Neural progenitor cell (in vitro differentiated cells): ENCODE data around the gene TMBIM1. TPM values are rescaled to one million over a fixed set of nuclear protein-coding genes. Genes with fewer than 3 reads are reported as not detected.
"Not testable (repeated sequence)": the region's sequence is repeated elsewhere in the genome, so short reads cannot be mapped to it uniquely, and the experiment has no call there.

Source experiments
- DNase-seq: peaks from one replicate; pipeline ENCODE4 v3.0.0-alpha.2; 2016; ENCODE audit warnings: low spot score
- H2AFZ ChIP-seq: fragments of 200-600 bp; sonication (generic); replicated peaks from 2 replicates; pipeline ENCODE4 v1.6.1; 2016; ENCODE audit warnings: antibody characterized with exemption
- H3F3A ChIP-seq: fragments of 200-600 bp; sonication (generic); 2 replicates; pipeline ENCODE4 v1.6.1; 2016; ENCODE audit warnings: antibody characterized with exemption, low read depth
- H3K27ac ChIP-seq: fragments of 200-600 bp; sonication (generic); 2 replicates; pipeline ENCODE4 v1.5.1; 2016; ENCODE audit warnings: mild to moderate bottlenecking
- H3K27me3 ChIP-seq: fragments of 200-600 bp; sonication (generic); 2 replicates; pipeline ENCODE4 v1.6.1; 2016; ENCODE audit warnings: mild to moderate bottlenecking, moderate library complexity
- H3K36me3 ChIP-seq: fragments of 200-600 bp; sonication (generic); 2 replicates; pipeline ENCODE4 v1.5.1; 2016
- H3K4me1 ChIP-seq: fragments of 200-600 bp; sonication (generic); 2 replicates; pipeline ENCODE4 v1.6.1; 2016; ENCODE audit warnings: mixed run types
- H3K4me2 ChIP-seq: fragments of 200-600 bp; sonication (generic); 2 replicates; pipeline ENCODE4 v1.6.1; 2016
- H3K4me3 ChIP-seq: fragments of 200-600 bp; sonication (generic); 2 replicates; pipeline ENCODE4 v1.5.1; 2016
- H3K79me2 ChIP-seq: fragments of 200-600 bp; sonication (generic); 2 replicates; pipeline ENCODE4 v1.6.1; 2016; ENCODE audit warnings: low read depth
- H3K9ac ChIP-seq: fragments of 200-600 bp; sonication (generic); 2 replicates; pipeline ENCODE4 v1.6.1; 2016
- H3K9me3 ChIP-seq: fragments of 200-600 bp; sonication (generic); 2 replicates; pipeline ENCODE4 v1.5.1; 2016; ENCODE audit warnings: low read depth
- H4K20me1 ChIP-seq: fragments of 200-600 bp; sonication (generic); 2 replicates; pipeline ENCODE4 v1.6.1; 2016; ENCODE audit warnings: low read depth
- H3K27ac Mint-ChIP-seq: 3 replicates; pipeline ENCODE4 v1.8.0; 2021; ENCODE audit warnings: mixed read lengths
- H3K27me3 Mint-ChIP-seq: 2 replicates; pipeline ENCODE4 v1.8.0; 2022; ENCODE audit warnings: low read depth, mild to moderate bottlenecking, inconsistent platforms, moderate library complexity, mixed read lengths; ENCODE audit not compliant: insufficient read depth
- H3K36me3 Mint-ChIP-seq: 3 replicates; pipeline ENCODE4 v1.8.0; 2021; ENCODE audit warnings: mixed read lengths
- H3K4me1 Mint-ChIP-seq: 3 replicates; pipeline ENCODE4 v1.8.0; 2021; ENCODE audit warnings: mixed read lengths
- H3K4me3 Mint-ChIP-seq: 3 replicates; pipeline ENCODE4 v1.8.0; 2021; ENCODE audit warnings: mild to moderate bottlenecking, moderate library complexity, mixed read lengths
- H3K9me3 Mint-ChIP-seq: 3 replicates; pipeline ENCODE4 v1.8.0; 2020; ENCODE audit warnings: mixed read lengths
- EZH2 ChIP-seq: fragments of 200-600 bp; sonication (generic); IDR thresholded peaks from 2 replicates; pipeline ENCODE4 v1.6.1; 2017; ENCODE audit warnings: antibody characterized with exemption, mild to moderate bottlenecking, moderate library complexity
- EZH2phosphoT487 ChIP-seq: fragments of 200-600 bp; sonication (generic); IDR thresholded peaks from 2 replicates; pipeline ENCODE4 v1.6.1; 2017; ENCODE audit warnings: antibody characterized with exemption
- total RNA-seq: library from RNA; depleted of rRNA; stranded (reverse); fragments of >200 nt; gene quantifications from 2 replicates; pipeline ENCODE4 v1.2.3, GENCODE V29; 2015; ENCODE audit warnings: low replicate concordance
- TF ChIP-seq, protein P1 (sequence below): fragments of 200-600 bp; sonication (generic); IDR thresholded peaks from 2 replicates; pipeline ENCODE4 v1.5.1; 2017; ENCODE audit warnings: antibody characterized with exemption, mild to moderate bottlenecking

Gene TMBIM1
- total RNA-seq, 1 donor from 2014 or later, result 11.1 TPM

- TF ChIP-seq EZH2 (no peak), EZH2phosphoT487 (no peak)
- TF ChIP-seq, protein P1, sequence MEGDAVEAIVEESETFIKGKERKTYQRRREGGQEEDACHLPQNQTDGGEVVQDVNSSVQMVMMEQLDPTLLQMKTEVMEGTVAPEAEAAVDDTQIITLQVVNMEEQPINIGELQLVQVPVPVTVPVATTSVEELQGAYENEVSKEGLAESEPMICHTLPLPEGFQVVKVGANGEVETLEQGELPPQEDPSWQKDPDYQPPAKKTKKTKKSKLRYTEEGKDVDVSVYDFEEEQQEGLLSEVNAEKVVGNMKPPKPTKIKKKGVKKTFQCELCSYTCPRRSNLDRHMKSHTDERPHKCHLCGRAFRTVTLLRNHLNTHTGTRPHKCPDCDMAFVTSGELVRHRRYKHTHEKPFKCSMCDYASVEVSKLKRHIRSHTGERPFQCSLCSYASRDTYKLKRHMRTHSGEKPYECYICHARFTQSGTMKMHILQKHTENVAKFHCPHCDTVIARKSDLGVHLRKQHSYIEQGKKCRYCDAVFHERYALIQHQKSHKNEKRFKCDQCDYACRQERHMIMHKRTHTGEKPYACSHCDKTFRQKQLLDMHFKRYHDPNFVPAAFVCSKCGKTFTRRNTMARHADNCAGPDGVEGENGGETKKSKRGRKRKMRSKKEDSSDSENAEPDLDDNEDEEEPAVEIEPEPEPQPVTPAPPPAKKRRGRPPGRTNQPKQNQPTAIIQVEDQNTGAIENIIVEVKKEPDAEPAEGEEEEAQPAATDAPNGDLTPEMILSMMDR, result no peak
- Histone ChIP-seq H3K9ac (no peak overlapping the region), H3K79me2 (no peaks in the 10 kb centered on the region), H3K27ac (no peak overlapping the region), H2AFZ (no peak overlapping the region), H3K4me2 (no peak overlapping the region), H4K20me1 (no peaks in the 10 kb centered on the region), H3K4me1 (peaks cover 7% of the 10 kb centered on the region), H3K9me3 (no peaks in the 10 kb centered on the region), H3K27me3 (no peaks in the 10 kb centered on the region), H3F3A (peaks cover 8% of the 10 kb centered on the region), H3K4me3 (no peak overlapping the region), H3K36me3 (no peaks in the 10 kb centered on the region)
- Mint-ChIP-seq H3K4me1 (peaks cover 14% of the 10 kb centered on the region), H3K27me3 (peaks cover 21% of the 10 kb centered on the region), H3K9me3 (peaks cover 3% of the 10 kb centered on the region), H3K36me3 (no peaks in the 10 kb centered on the region), H3K27ac (no peak overlapping the region), H3K4me3 (no peak overlapping the region)
- no peak for DNase-seq
These were observed 25.5 kb upstream of the TMBIM1 start for GRCh38 chr2:218317835-218318234.

DNA sequence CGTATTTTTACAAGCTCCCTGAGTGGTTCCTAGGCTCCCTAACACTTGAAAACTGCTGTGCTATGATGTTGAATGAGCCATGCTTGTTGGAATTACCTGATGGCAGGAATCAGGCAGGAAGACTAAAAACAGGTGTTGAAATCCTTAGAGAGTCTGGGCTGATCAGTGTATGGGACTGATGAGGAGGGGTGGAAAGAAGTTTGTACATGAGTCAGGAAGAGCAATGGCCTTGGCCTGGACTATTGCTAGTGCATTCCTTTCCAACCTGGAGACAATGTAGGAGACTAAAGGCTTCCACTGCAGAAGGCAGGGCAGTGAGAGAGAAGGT lies 25.0 kb upstream of the TMBIM1 start:
- TF ChIP-seq EZH2phosphoT487 (no peak), EZH2 (no peak)
- TF ChIP-seq, protein P1, result no peak
- no peak for DNase-seq
- H3F3A ChIP-seq, result peaks cover 3% of the 10 kb centered on the region
- Mint-ChIP-seq H3K36me3 (no peaks in the 10 kb centered on the region), H3K4me1 (peaks cover 9% of the 10 kb centered on the region), H3K27ac (no peak overlapping the region), H3K27me3 (peaks cover 17% of the 10 kb centered on the region), H3K9me3 (peaks cover 2% of the 10 kb centered on the region), H3K4me3 (no peak overlapping the region)
- H3K4me1 ChIP-seq, result peaks cover 3% of the 10 kb centered on the region
- no peaks in the 10 kb centered on the region for H4K20me1 ChIP-seq
- no peak overlapping the region for H3K4me3 ChIP-seq
- H2AFZ ChIP-seq, result no peak overlapping the region
- H3K79me2 ChIP-seq, result no peaks in the 10 kb centered on the region
- no peaks in the 10 kb centered on the region for H3K9me3 ChIP-seq
- H3K27me3 ChIP-seq, result no peaks in the 10 kb centered on the region
- H3K4me2 ChIP-seq, result no peak overlapping the region
- H3K36me3 ChIP-seq, result no peaks in the 10 kb centered on the region
- H3K27ac ChIP-seq, result no peak overlapping the region
- H3K9ac ChIP-seq, result no peak overlapping the region

DNA sequence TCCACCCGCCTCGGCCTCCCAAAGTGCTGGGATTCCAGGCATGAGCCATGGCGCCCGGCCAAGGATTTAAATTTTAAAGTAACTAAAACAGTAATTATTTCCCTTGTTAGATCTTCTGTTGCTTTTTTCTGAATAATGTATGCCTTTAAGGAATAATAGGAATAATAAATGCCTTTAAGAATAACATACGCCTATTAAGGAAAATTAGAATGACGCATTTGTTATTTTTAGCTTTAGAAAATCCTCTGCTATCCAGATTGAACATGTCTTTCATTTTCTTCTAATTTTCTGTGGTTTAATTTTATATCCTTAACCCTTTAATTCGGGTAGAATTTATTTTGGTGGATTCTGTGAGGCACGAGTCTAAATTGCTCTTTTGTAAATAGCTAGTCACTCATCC lies 23.1 kb upstream of the TMBIM1 start:
- no peaks in the 10 kb centered on the region for H3K9me3 ChIP-seq
- H3K27ac ChIP-seq, result no peak overlapping the region
- Mint-ChIP-seq H3K27ac (no peak overlapping the region), H3K9me3 (no peaks in the 10 kb centered on the region), H3K4me1 (peaks cover 12% of the 10 kb centered on the region), H3K36me3 (no peaks in the 10 kb centered on the region), H3K27me3 (peaks cover 6% of the 10 kb centered on the region), H3K4me3 (no peak overlapping the region)
- H3K9ac ChIP-seq, result no peak overlapping the region
- H3K79me2 ChIP-seq, result no peaks in the 10 kb centered on the region
- TF ChIP-seq, protein P1, result no peak
- TF ChIP-seq EZH2phosphoT487, result no peak
- TF ChIP-seq EZH2, result no peak
- H4K20me1 ChIP-seq, result no peaks in the 10 kb centered on the region
- no peak for DNase-seq
- no peak overlapping the region for H3K4me3 ChIP-seq
- H2AFZ ChIP-seq, result no peak overlapping the region
- H3K4me2 ChIP-seq, result no peak overlapping the region
- H3K36me3 ChIP-seq, result no peaks in the 10 kb centered on the region
- peaks cover 5% of the 10 kb centered on the region for H3F3A ChIP-seq
- no peaks in the 10 kb centered on the region for H3K27me3 ChIP-seq
- H3K4me1 ChIP-seq, result peaks cover 7% of the 10 kb centered on the region

GRCh38 chr2:218314764-218315163 lies 22.5 kb upstream of the TMBIM1 start:
- not testable (repeated sequence) for H3K27ac ChIP-seq, H3K4me3 Mint-ChIP-seq, H3K36me3 Mint-ChIP-seq, H3F3A ChIP-seq, H3K36me3 ChIP-seq, H3K9me3 ChIP-seq, H3K27me3 ChIP-seq, H3K9me3 Mint-ChIP-seq, H3K9ac ChIP-seq, DNase-seq, H3K4me2 ChIP-seq, H2AFZ ChIP-seq, H3K27ac Mint-ChIP-seq, H3K27me3 Mint-ChIP-seq, H4K20me1 ChIP-seq, H3K79me2 ChIP-seq, H3K4me1 ChIP-seq, H3K4me3 ChIP-seq
- peaks cover 12% of the 10 kb centered on the region for H3K4me1 Mint-ChIP-seq
